Measurements from ENCODE around the gene TRIM37. TPM values are rescaled to one million over a fixed set of nuclear protein-coding genes. Genes with fewer than 3 reads are reported as not detected.
"Not testable (repeated sequence)": the region's sequence is repeated elsewhere in the genome, so short reads cannot be mapped to it uniquely, and the experiment has no call there.

TRIM37 gene
- total RNA-seq, 1 donor from 2014 or later = 17.3 TPM

GRCh38 chr17:59149051-59149450, 42.4 kb upstream of the TRIM37 start:
- intact Hi-C loops (cut with micrococcal nuclease) = no loop called here
- H3K4me1 Mint-ChIP-seq = peaks cover 10% of the 10 kb centered on the region

GRCh38 chr17:59145571-59146096, 39.0 kb upstream of the TRIM37 start:
- H3K27me3 Mint-ChIP-seq = no peaks in the 10 kb centered on the region
- no peak for DNase-seq
- ChIA-PET CTCF (no interaction called here), POLR2A (interaction anchor here (1.0 kb wide), 1 partner anchor 10 kb away, joined by 3 read pairs; the partner anchor contains the start of genes PRR11 and SKA2)
- no peaks in the 10 kb centered on the region for H3K9me3 Mint-ChIP-seq
- no peak overlapping the region for H3K27ac Mint-ChIP-seq
- TF ChIP-seq, protein P1, sequence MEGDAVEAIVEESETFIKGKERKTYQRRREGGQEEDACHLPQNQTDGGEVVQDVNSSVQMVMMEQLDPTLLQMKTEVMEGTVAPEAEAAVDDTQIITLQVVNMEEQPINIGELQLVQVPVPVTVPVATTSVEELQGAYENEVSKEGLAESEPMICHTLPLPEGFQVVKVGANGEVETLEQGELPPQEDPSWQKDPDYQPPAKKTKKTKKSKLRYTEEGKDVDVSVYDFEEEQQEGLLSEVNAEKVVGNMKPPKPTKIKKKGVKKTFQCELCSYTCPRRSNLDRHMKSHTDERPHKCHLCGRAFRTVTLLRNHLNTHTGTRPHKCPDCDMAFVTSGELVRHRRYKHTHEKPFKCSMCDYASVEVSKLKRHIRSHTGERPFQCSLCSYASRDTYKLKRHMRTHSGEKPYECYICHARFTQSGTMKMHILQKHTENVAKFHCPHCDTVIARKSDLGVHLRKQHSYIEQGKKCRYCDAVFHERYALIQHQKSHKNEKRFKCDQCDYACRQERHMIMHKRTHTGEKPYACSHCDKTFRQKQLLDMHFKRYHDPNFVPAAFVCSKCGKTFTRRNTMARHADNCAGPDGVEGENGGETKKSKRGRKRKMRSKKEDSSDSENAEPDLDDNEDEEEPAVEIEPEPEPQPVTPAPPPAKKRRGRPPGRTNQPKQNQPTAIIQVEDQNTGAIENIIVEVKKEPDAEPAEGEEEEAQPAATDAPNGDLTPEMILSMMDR (IDR thresholded peaks at IDR 0.05) = no peak
- no peaks in the 10 kb centered on the region for H3K4me1 Mint-ChIP-seq
- H3K36me3 Mint-ChIP-seq (ENCODE audit: low read depth) = peaks cover 6% of the 10 kb centered on the region
- no peak overlapping the region for H3K4me3 Mint-ChIP-seq
- ATAC-seq (ENCODE audit: low read depth) = no peak
- intact Hi-C loops (cut with micrococcal nuclease) = no loop called here

More at GRCh38 chr17:59149051-59149450, 42.4 kb upstream of the TRIM37 start:
- Mint-ChIP-seq H3K27me3 (no peaks in the 10 kb centered on the region), H3K4me3 (no peak overlapping the region), H3K9me3 (no peaks in the 10 kb centered on the region), H3K27ac (no peak overlapping the region), H3K36me3 (ENCODE audit: low read depth) (peaks cover 4% of the 10 kb centered on the region)
- ATAC-seq (ENCODE audit: low read depth) = no peak
- POLR2A ChIA-PET = no interaction called here
- CTCF ChIA-PET = no interaction called here
- TF ChIP-seq, protein P1 (IDR thresholded peaks at IDR 0.05) = no peak
- DNase-seq = no peak

DNA sequence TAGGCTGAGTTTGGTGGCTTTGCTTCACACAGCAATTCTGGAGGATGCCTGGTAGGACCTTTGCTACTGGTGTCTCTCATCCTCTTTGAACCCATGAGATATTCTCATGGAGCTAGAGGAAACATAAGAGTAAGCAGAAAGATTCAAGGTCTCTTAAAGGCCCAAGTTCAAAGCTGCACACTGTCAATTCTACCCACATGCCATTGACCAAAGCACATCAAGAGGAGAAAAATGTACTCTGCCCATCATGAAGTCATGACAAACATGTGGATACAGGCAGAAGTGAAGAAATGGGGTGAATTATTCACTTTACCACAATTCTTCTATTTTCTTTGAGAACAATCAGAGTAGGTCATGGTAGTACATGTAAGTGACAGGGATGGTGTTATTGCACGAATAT, 35.2 kb upstream of the TRIM37 start:
- H3K9me3 Mint-ChIP-seq = no peaks in the 10 kb centered on the region
- peaks cover 6% of the 10 kb centered on the region for H3K36me3 Mint-ChIP-seq (ENCODE audit: low read depth)
- H3K27me3 Mint-ChIP-seq = no peaks in the 10 kb centered on the region
- ChIA-PET CTCF (no interaction called here), POLR2A (no interaction called here)
- no peak overlapping the region for H3K27ac Mint-ChIP-seq
- no peaks in the 10 kb centered on the region for H3K4me1 Mint-ChIP-seq
- ATAC-seq (ENCODE audit: low read depth) (no peak), DNase-seq (no peak)
- intact Hi-C loops (cut with micrococcal nuclease) = no loop called here
- H3K4me3 Mint-ChIP-seq = no peak overlapping the region
- TF ChIP-seq, protein P1 (IDR thresholded peaks at IDR 0.05) = no peak

GRCh38 chr17:59139939-59140338, 33.3 kb upstream of the TRIM37 start:
- H3K27me3 Mint-ChIP-seq = no peaks in the 10 kb centered on the region
- TF ChIP-seq, protein P1 (IDR thresholded peaks at IDR 0.05) = no peak
- no peaks in the 10 kb centered on the region for H3K9me3 Mint-ChIP-seq
- H3K27ac Mint-ChIP-seq = no peak overlapping the region
- intact Hi-C loops (cut with micrococcal nuclease) = no loop called here
- no peak overlapping the region for H3K4me3 Mint-ChIP-seq
- no peak for ATAC-seq (ENCODE audit: low read depth)
- H3K36me3 Mint-ChIP-seq (ENCODE audit: low read depth) = peaks cover 4% of the 10 kb centered on the region
- H3K4me1 Mint-ChIP-seq = no peaks in the 10 kb centered on the region
- POLR2A ChIA-PET = interaction anchor here (0.6 kb wide), 1 partner anchor 814 kb away, joined by 3 read pairs; no protein-coding TSS in a partner anchor
- no peak for DNase-seq
- CTCF ChIA-PET = no interaction called here

DNA sequence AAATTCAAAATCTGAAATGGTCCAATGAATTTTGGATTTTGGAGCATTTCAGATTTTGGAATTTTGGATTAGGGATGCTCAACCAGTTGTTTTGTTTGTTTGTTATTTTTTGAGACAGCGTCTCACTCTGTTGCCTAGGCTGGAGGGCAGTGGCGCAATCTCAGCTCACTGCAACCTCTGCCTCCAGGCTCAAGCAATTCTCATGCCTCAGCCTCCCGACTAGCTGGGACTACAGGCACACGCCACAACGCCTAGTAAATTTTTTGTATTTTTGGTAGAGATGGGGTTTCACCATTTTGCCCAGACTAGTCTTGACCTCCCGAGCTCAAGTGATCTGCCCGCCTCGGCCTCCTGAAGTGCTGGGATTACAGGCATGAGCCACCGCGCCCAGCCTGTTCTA, 31.7 kb upstream of the TRIM37 start:
- H3K36me3 Mint-ChIP-seq (ENCODE audit: low read depth); CTCF ChIA-PET; ATAC-seq (ENCODE audit: low read depth); H3K4me3 Mint-ChIP-seq; H3K4me1 Mint-ChIP-seq; H3K9me3 Mint-ChIP-seq; H3K27me3 Mint-ChIP-seq; H3K27ac Mint-ChIP-seq; POLR2A ChIA-PET; intact Hi-C loops (cut with micrococcal nuclease); DNase-seq: not testable (repeated sequence)

DNA sequence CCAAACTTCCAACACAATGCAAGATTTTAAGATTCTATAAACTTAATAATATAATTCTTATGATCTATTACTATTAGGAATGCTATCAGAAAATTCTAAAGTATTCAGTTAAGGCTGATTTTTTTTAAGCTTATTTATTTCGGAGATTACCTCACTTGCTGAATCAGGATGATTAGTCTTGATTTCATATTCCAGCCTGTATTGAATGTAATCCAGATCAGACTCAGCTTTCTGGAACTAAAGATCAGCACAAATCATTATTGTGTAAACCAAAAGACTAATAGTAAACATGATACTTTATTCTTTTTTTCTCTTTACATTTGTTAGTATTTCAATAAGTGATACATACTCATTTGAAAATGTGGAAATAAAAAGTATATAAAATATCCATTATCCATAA, 24.5 kb upstream of the TRIM37 start:
- no peak overlapping the region for H3K4me3 Mint-ChIP-seq

More for the DNA sequence above, 24.5 kb upstream of the TRIM37 start:
- DNase-seq (no peak), ATAC-seq (ENCODE audit: low read depth) (no peak)
- H3K36me3 Mint-ChIP-seq (ENCODE audit: low read depth) = peaks cover 11% of the 10 kb centered on the region
- POLR2A ChIA-PET = no interaction called here
- intact Hi-C loops (cut with micrococcal nuclease) = no loop called here
- H3K27me3 Mint-ChIP-seq = no peaks in the 10 kb centered on the region
- no peak overlapping the region for H3K27ac Mint-ChIP-seq
- no peaks in the 10 kb centered on the region for H3K4me1 Mint-ChIP-seq
- TF ChIP-seq, protein P1 (IDR thresholded peaks at IDR 0.05) = no peak
- CTCF ChIA-PET = no interaction called here
- no peaks in the 10 kb centered on the region for H3K9me3 Mint-ChIP-seq
